NT2/D1 (cell line): ENCODE data around the gene SLC38A10.

Source experiments
- DNase-seq: peaks from one replicate; pipeline ENCODE4 v3.0.0-alpha.2; 2011; ENCODE audit warnings: low read depth, low spot score
- H3K27me3 ChIP-seq: 2 replicates; pipeline ENCODE4 v1.6.0; 2011; ENCODE audit warnings: mild to moderate bottlenecking; ENCODE audit not compliant: insufficient read length, insufficient read depth
- H3K36me3 ChIP-seq: 2 replicates; pipeline ENCODE4 v1.6.1; 2011; ENCODE audit warnings: mild to moderate bottlenecking, low read length, mixed read lengths; ENCODE audit not compliant: insufficient read depth, insufficient read length
- H3K4me1 ChIP-seq: 2 replicates; pipeline ENCODE4 v1.5.1; 2011; ENCODE audit not compliant: insufficient read depth, insufficient read length
- H3K4me3 ChIP-seq: 2 replicates; pipeline ENCODE4 v1.5.1; 2011; ENCODE audit warnings: low read depth; ENCODE audit not compliant: insufficient read length
- H3K9ac ChIP-seq: 2 replicates; pipeline ENCODE4 v1.6.0; 2011; ENCODE audit warnings: low read depth; ENCODE audit not compliant: insufficient read length
- H3K9me3 ChIP-seq: 2 replicates; pipeline ENCODE4 v1.5.1; 2011; ENCODE audit warnings: mild to moderate bottlenecking, low read length; ENCODE audit not compliant: insufficient read depth
- SUZ12 ChIP-seq: IDR thresholded peaks from 2 replicates; pipeline ENCODE4 v1.6.1; 2011; ENCODE audit not compliant: insufficient read length, insufficient read depth; ENCODE audit errors: extremely low read depth
- YY1 ChIP-seq: IDR thresholded peaks from 2 replicates; pipeline ENCODE4 v1.6.1; 2011; ENCODE audit not compliant: insufficient read length, insufficient read depth
- ZNF274 ChIP-seq: IDR thresholded peaks from 2 replicates; pipeline ENCODE4 v1.6.1; 2011; ENCODE audit warnings: mild to moderate bottlenecking, low read depth, low read length

The SLC38A10 gene

GRCh38 chr17:81241648-81242420, 53.3 kb downstream of the SLC38A10 start:
- Histone ChIP-seq H3K36me3 (peaks cover 63% of the 10 kb centered on the region), H3K9me3 (no peaks in the 10 kb centered on the region), H3K4me1 (peaks cover 38% of the 10 kb centered on the region), H3K27me3 (no peaks in the 10 kb centered on the region), H3K4me3 (no peak overlapping the region), H3K9ac (peak overlapping the region; percentile 44)
- peak; percentile 44 for DNase-seq
- TF ChIP-seq SUZ12 (no peak), YY1 (no peak)

GRCh38 chr17:81241203-81241602, 53.9 kb downstream of the SLC38A10 start:
- TF ChIP-seq YY1 (no peak), SUZ12 (no peak), ZNF274 (no peak)
- no peaks in the 10 kb centered on the region for H3K9me3 ChIP-seq
- no peak overlapping the region for H3K4me3 ChIP-seq
- peak overlapping the region; percentile 3 for H3K9ac ChIP-seq
- H3K4me1 ChIP-seq = peaks cover 35% of the 10 kb centered on the region
- DNase-seq = no peak
- no peaks in the 10 kb centered on the region for H3K27me3 ChIP-seq
- H3K36me3 ChIP-seq = peaks cover 65% of the 10 kb centered on the region

GRCh38 chr17:81240761-81241160, 54.3 kb downstream of the SLC38A10 start:
- TF ChIP-seq SUZ12 (no peak), ZNF274 (no peak), YY1 (no peak)
- Histone ChIP-seq H3K9me3 (no peaks in the 10 kb centered on the region), H3K4me3 (no peak overlapping the region), H3K4me1 (peaks cover 35% of the 10 kb centered on the region), H3K27me3 (no peaks in the 10 kb centered on the region), H3K36me3 (peaks cover 65% of the 10 kb centered on the region), H3K9ac (peak overlapping the region; percentile 3)
- no peak for DNase-seq

GRCh38 chr17:81239714-81240555, 55.2 kb downstream of the SLC38A10 start:
- TF ChIP-seq ZNF274 (no peak), YY1 (no peak), SUZ12 (no peak)
- no peaks in the 10 kb centered on the region for H3K27me3 ChIP-seq
- peak overlapping the region; percentile 98 for H3K9ac ChIP-seq
- no peak for DNase-seq
- H3K4me1 ChIP-seq = peaks cover 29% of the 10 kb centered on the region
- H3K4me3 ChIP-seq = peak overlapping the region; percentile 81
- H3K9me3 ChIP-seq = no peaks in the 10 kb centered on the region
- H3K36me3 ChIP-seq = peaks cover 63% of the 10 kb centered on the region

DNA sequence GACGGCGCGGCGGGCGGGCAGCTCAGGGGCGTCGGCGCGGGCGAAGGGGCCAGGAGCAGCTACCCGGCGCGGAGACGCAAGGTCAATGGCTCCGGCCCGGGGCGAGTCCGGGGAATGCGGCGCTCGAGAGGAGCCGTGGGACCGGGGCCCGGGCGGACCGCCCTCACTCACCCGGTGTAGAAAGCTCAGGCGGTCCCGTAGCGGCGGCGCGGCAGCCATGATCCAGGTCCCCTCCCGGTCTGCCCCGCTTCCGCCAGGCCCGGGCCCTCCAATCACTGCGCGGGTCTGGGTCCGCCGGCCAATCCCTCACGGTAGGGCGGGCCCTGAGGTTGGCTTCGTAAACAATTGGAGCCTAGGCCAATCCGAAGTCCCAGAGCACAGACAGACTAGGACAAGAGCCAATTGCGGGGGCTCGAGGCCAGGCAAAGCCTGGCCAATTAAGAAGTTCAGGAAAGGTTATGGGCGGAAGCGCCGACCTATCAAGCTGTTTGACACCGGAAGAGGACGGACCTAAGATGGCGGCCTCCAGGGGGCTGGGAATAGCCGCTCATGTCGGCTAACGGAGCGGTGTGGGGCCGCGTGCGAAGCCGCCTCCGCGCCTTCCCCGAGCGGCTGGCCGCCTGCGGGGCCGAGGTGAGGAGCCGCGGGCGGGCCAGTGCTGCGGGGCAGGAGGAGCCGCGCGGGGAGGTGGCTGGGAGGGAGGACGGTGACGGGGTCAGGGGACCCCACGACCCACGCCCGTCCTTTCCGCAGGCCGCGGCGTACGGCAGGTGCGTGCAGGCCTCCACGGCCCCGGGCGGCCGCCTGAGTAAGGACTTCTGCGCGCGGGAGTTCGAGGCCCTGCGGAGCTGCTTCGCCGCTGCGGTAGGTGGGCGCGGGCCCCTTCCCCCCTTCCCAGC, 56.0 kb downstream of the SLC38A10 start, which contains the start of the genes NDUFAF8 and TEPSIN:
TSS of gene NDUFAF8 (plus strand) at position 504 of the 899 bp plus-strand sequence. CDS start at position 550, 46 bp downstream.
TSS of gene TEPSIN (minus strand) at position 241 of the 899 bp plus-strand sequence. CDS start at position 219, 22 bp downstream.
- peak within 1 kb of the TSS; percentile 98 for H3K9ac ChIP-seq
- H3K9me3 ChIP-seq = no peaks in the 10 kb centered on the region
- DNase-seq = peak; percentile 96
- H3K4me3 ChIP-seq = peak within 1 kb of the TSS; percentile 81
- H3K27me3 ChIP-seq = no peaks in the 10 kb centered on the region
- peaks cover 23% of the 10 kb centered on the region for H3K4me1 ChIP-seq
- no peak for TF ChIP-seq SUZ12
- peak; percentile 93 for TF ChIP-seq YY1
- no peak for TF ChIP-seq ZNF274
- peaks cover 58% of the 10 kb centered on the region for H3K36me3 ChIP-seq

DNA sequence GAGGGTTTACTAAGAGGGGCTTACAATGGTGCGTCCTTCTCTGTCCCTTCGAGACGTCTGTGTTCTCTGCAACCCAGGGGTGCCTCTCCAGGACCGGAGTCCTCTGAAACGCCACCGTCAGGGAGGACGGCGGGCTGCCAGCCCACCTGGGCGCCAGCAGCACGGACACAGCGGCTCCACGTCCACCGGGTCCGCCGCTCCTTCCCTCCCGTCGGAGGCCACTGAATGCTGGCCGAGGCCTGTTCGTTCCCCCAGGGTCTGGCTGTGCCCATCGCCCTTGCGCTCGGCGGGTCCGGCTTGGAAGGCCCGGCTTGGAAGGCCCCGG, 56.7 kb downstream of the SLC38A10 start:
- no peaks in the 10 kb centered on the region for H3K27me3 ChIP-seq
- peaks cover 62% of the 10 kb centered on the region for H3K36me3 ChIP-seq
- H3K4me3 ChIP-seq = peak overlapping the region; percentile 81
- TF ChIP-seq YY1 (no peak), ZNF274 (no peak), SUZ12 (no peak)
- peaks cover 23% of the 10 kb centered on the region for H3K4me1 ChIP-seq
- peak overlapping the region; percentile 86 for H3K9ac ChIP-seq
- no peak for DNase-seq
- H3K9me3 ChIP-seq = no peaks in the 10 kb centered on the region
